ENCODE results near the gene MLLT10. TPM values are rescaled to one million over a fixed set of nuclear protein-coding genes. Genes with fewer than 3 reads are reported as not detected.
A peak's percentile ranks its signal among the peaks of the same experiment; 100 is the strongest.
"Not testable (repeated sequence)": the region's sequence is repeated elsewhere in the genome, so short reads cannot be mapped to it uniquely, and the experiment has no call there.

The MLLT10 gene
- total and polyA plus RNA-seq, 4 experiments from 2014 or later = 5.2 to 73.4 (median 36.5) TPM

- H3K27ac ChIP-seq (ENCODE audit: low read depth, low read length); H3K9me3 ChIP-seq (ENCODE audit: control insufficient read depth in 1 of 2, low read length in 2 of 2); H3K4me3 ChIP-seq (ENCODE audit: low read length in 2 of 2); DNase-seq; H3K9me3 Mint-ChIP-seq; H3K4me3 Mint-ChIP-seq; H3K27me3 ChIP-seq (ENCODE audit: insufficient read depth, low read length); H3K27me3 Mint-ChIP-seq; H3K4me1 ChIP-seq (ENCODE audit: insufficient read depth, low read length); intact Hi-C loops (cut with micrococcal nuclease): not testable (repeated sequence)
- peaks cover 35% of the 10 kb centered on the region for H3K36me3 ChIP-seq (ENCODE audit: insufficient read depth, low read length)
- Mint-ChIP-seq H3K27ac (peak overlapping the region in 3 of 7 donors; percentile 35 to 53 (median 48)), H3K36me3 (peaks cover 42 to 64% of the 10 kb centered on the region in 2 donors), H3K4me1 (peaks cover 11 to 26% (median 20%) of the 10 kb centered on the region in 4 donors)
- ChIA-PET POLR2A (ENCODE audit: partially characterized antibody) (interaction anchor here (0.6 kb wide), 1 partner anchor 1059 kb away, joined by 3 read pairs; no protein-coding TSS in a partner anchor), CTCF (ENCODE audit: partially characterized antibody) (interaction anchor here (1.6 kb wide), 1 partner anchor 44 kb away, joined by 5 read pairs; no protein-coding TSS in a partner anchor)
Observed at GRCh38 chr10:21540701-21541100, 6.7 kb downstream of the MLLT10 start.

DNA sequence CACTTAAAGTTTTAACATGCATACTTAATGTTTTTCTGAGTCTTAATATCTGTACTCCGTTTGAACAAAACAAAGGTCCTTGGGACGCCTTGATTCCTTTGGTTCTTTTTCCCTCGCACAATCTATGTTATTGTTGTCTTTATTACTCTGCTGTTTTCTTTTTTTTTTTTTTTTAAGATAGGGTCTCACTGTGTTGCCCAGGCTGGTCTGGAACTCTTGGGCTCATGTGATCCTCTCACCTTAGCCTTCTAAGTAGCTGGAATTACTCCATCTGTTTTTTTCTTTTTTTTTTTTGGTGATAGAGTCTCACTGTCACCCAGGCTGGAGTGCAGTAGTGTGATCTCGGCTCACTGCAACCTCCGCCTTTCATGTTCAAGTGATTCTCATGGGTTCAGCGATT, 13.2 kb downstream of the MLLT10 start:
- DNase-seq = no peak
- Mint-ChIP-seq H3K27me3 (no peaks in the 10 kb centered on the region), H3K27ac (peak overlapping the region in 1 of 7 donors; percentile 36), H3K36me3 (peaks cover 46 to 62% of the 10 kb centered on the region in 2 donors), H3K4me3 (no peak overlapping the region), H3K9me3 (peaks cover 0 to 2% (median 0%) of the 10 kb centered on the region in 8 donors), H3K4me1 (peaks cover 9 to 23% (median 18%) of the 10 kb centered on the region in 4 donors)
- H3K36me3 ChIP-seq (ENCODE audit: insufficient read depth, low read length) = peaks cover 31% of the 10 kb centered on the region
- H3K27me3 ChIP-seq (ENCODE audit: insufficient read depth, low read length) = no peaks in the 10 kb centered on the region
- H3K9me3 ChIP-seq (ENCODE audit: control insufficient read depth in 1 of 2, low read length in 2 of 2) = no peaks in the 10 kb centered on the region
- H3K27ac ChIP-seq (ENCODE audit: low read depth, low read length) = no peak overlapping the region
- POLR2A ChIA-PET (ENCODE audit: partially characterized antibody) = no interaction called here
- intact Hi-C loops (cut with micrococcal nuclease) = no loop called here
- CTCF ChIA-PET (ENCODE audit: partially characterized antibody) = no interaction called here
- peaks cover 4% of the 10 kb centered on the region for H3K4me1 ChIP-seq (ENCODE audit: insufficient read depth, low read length)
- H3K4me3 ChIP-seq (ENCODE audit: low read length in 2 of 2) = no peak overlapping the region

GRCh38 chr10:21552638-21553037, 18.6 kb downstream of the MLLT10 start:
- Histone ChIP-seq H3K4me3 (ENCODE audit: low read length in 2 of 2) (no peak overlapping the region), H3K9me3 (ENCODE audit: control insufficient read depth in 1 of 2, low read length in 2 of 2) (no peaks in the 10 kb centered on the region), H3K27ac (ENCODE audit: low read depth, low read length) (no peak overlapping the region), H3K27me3 (ENCODE audit: insufficient read depth, low read length) (no peaks in the 10 kb centered on the region), H3K36me3 (ENCODE audit: insufficient read depth, low read length) (peaks cover 27% of the 10 kb centered on the region), H3K4me1 (ENCODE audit: insufficient read depth, low read length) (peaks cover 4% of the 10 kb centered on the region)
- ChIA-PET POLR2A (ENCODE audit: partially characterized antibody) (no interaction called here), CTCF (ENCODE audit: partially characterized antibody) (no interaction called here)
- Mint-ChIP-seq H3K9me3 (no peaks in the 10 kb centered on the region), H3K27ac (peak overlapping the region in 1 of 7 donors; percentile 95), H3K36me3 (peaks cover 51 to 61% of the 10 kb centered on the region in 2 donors), H3K4me3 (peak overlapping the region in 1 of 8 donors; percentile 0), H3K27me3 (no peaks in the 10 kb centered on the region), H3K4me1 (peaks cover 19 to 28% (median 24%) of the 10 kb centered on the region in 4 donors)
- intact Hi-C loops (cut with micrococcal nuclease) = no loop called here
- DNase-seq = no peak

DNA sequence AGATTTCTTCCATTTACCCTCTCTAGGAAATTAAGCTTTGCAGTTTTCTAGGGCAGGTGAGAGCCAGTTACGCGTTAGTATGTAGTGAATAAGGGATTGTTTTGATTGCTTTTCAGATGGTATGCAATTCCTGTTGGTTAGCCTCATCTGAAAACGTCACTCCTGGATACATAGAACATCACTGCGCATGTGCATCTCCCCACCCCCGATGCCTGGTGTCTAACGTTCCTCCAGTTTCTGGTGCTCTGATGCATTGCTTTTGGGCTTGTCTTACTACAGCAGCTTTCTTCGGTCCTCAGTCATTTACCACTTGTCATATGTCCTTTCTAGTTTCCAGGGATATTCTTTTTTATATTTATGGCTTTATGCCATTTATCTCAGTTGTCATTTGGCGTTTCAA, 22.5 kb downstream of the MLLT10 start:
- Mint-ChIP-seq H3K27ac (no peak overlapping the region), H3K27me3 (no peaks in the 10 kb centered on the region), H3K4me1 (peaks cover 25 to 41% (median 30%) of the 10 kb centered on the region in 4 donors), H3K36me3 (peaks cover 63 to 65% of the 10 kb centered on the region in 2 donors), H3K4me3 (no peak overlapping the region), H3K9me3 (no peaks in the 10 kb centered on the region)
- H3K9me3 ChIP-seq (ENCODE audit: control insufficient read depth in 1 of 2, low read length in 2 of 2) = no peaks in the 10 kb centered on the region
- DNase-seq = no peak
- no peak overlapping the region for H3K27ac ChIP-seq (ENCODE audit: low read depth, low read length)
- ChIA-PET CTCF (ENCODE audit: partially characterized antibody) (no interaction called here), POLR2A (ENCODE audit: partially characterized antibody) (interaction anchor here (0.5 kb wide), 1 partner anchor 145 kb away, joined by 3 read pairs; no protein-coding TSS in a partner anchor)
- H3K4me3 ChIP-seq (ENCODE audit: low read length in 2 of 2) = no peak overlapping the region
- no peaks in the 10 kb centered on the region for H3K4me1 ChIP-seq (ENCODE audit: insufficient read depth, low read length)
- intact Hi-C loops (cut with micrococcal nuclease) = no loop called here
- peaks cover 18% of the 10 kb centered on the region for H3K36me3 ChIP-seq (ENCODE audit: insufficient read depth, low read length)
- no peaks in the 10 kb centered on the region for H3K27me3 ChIP-seq (ENCODE audit: insufficient read depth, low read length)

DNA sequence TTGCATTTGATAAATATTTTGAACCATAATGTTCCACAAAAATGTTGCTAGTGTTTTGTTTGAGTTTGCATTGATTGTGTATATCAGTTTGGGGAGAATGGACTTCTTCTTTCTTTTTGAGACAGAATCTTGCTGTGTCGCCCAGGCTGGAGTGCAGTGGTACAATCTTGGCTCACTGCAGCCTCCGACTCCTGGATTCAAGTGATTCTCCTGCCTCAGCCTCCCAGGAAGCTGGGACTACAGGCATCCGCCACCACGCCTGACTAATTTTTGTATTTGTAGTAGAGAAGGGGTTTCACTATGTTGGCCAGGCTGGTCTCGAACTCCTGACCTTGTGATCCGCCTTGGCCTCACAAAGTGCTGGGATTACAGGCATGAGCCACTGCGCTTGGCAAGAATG, 25.0 kb downstream of the MLLT10 start:
- H3K27me3 Mint-ChIP-seq; H3K9me3 Mint-ChIP-seq; DNase-seq; H3K9me3 ChIP-seq (ENCODE audit: control insufficient read depth in 1 of 2, low read length in 2 of 2); POLR2A ChIA-PET (ENCODE audit: partially characterized antibody); intact Hi-C loops (cut with micrococcal nuclease); H3K36me3 ChIP-seq (ENCODE audit: insufficient read depth, low read length); H3K27ac ChIP-seq (ENCODE audit: low read depth, low read length); H3K4me1 ChIP-seq (ENCODE audit: insufficient read depth, low read length); H3K27ac Mint-ChIP-seq; H3K4me3 Mint-ChIP-seq; H3K27me3 ChIP-seq (ENCODE audit: insufficient read depth, low read length); H3K4me3 ChIP-seq (ENCODE audit: low read length in 2 of 2): not testable (repeated sequence)
- CTCF ChIA-PET (ENCODE audit: partially characterized antibody) = interaction anchor here (0.5 to 0.8 kb wide), 2 partner anchors 21 to 41 kb away, joined by 3 to 4 read pairs; no protein-coding TSS in a partner anchor
- peaks cover 49 to 52% of the 10 kb centered on the region in 2 donors for H3K36me3 Mint-ChIP-seq
- peaks cover 22 to 43% (median 29%) of the 10 kb centered on the region in 4 donors for H3K4me1 Mint-ChIP-seq

- POLR2A ChIA-PET (ENCODE audit: partially characterized antibody) = no interaction called here
- intact Hi-C loops (cut with micrococcal nuclease) = no loop called here
- H3K27me3 Mint-ChIP-seq = no peaks in the 10 kb centered on the region
- H3K27ac Mint-ChIP-seq = peak overlapping the region in 3 of 7 donors; percentile 31 to 73 (median 57)
- H3K27me3 ChIP-seq (ENCODE audit: insufficient read depth, low read length) = no peaks in the 10 kb centered on the region
- peaks cover 31% of the 10 kb centered on the region for H3K4me1 ChIP-seq (ENCODE audit: insufficient read depth, low read length)
- H3K9me3 Mint-ChIP-seq = peaks cover 0 to 2% (median 0%) of the 10 kb centered on the region in 8 donors
- H3K27ac ChIP-seq (ENCODE audit: low read depth, low read length) = no peak overlapping the region
- DNase-seq = no peak
- peaks cover 36 to 41% of the 10 kb centered on the region in 2 donors for H3K36me3 Mint-ChIP-seq
- peak overlapping the region in 5 of 8 donors; percentile 18 to 47 (median 37) for H3K4me3 Mint-ChIP-seq
- no peaks in the 10 kb centered on the region for H3K36me3 ChIP-seq (ENCODE audit: insufficient read depth, low read length)
- H3K4me1 Mint-ChIP-seq = peaks cover 43 to 63% (median 50%) of the 10 kb centered on the region in 4 donors
- CTCF ChIA-PET (ENCODE audit: partially characterized antibody) = no interaction called here
- H3K4me3 ChIP-seq (ENCODE audit: low read length in 2 of 2) = no peak overlapping the region
- H3K9me3 ChIP-seq (ENCODE audit: control insufficient read depth in 1 of 2, low read length in 2 of 2) = no peaks in the 10 kb centered on the region
Observed at GRCh38 chr10:21570761-21571521, 36.9 kb downstream of the MLLT10 start.

DNA sequence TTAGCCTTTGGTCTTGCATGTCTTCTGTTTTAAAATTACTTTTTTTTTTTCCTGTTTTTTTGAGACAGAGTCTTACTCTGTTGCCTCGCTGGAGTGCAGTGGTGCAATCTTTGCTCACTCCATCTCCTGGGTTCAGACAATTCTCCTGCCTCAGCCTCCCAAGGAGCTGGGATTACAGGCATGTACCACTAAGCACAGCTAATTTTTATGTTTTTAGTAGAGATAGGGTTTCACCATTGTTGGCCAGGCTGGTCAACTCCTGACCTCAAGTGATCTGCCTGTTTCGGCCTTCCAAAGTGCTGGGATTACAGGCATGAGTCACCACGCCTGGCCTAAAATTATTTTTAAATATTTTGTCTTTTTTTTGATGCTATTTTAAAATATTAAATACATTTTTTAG, 38.5 kb downstream of the MLLT10 start:
- Mint-ChIP-seq H3K27me3 (no peaks in the 10 kb centered on the region), H3K4me1 (peaks cover 41 to 58% (median 48%) of the 10 kb centered on the region in 4 donors), H3K9me3 (peaks cover 0 to 2% (median 0%) of the 10 kb centered on the region in 8 donors), H3K36me3 (peaks cover 30 to 40% of the 10 kb centered on the region in 2 donors), H3K4me3 (no peak overlapping the region), H3K27ac (no peak overlapping the region)
- no peaks in the 10 kb centered on the region for H3K9me3 ChIP-seq (ENCODE audit: control insufficient read depth in 1 of 2, low read length in 2 of 2)
- no peak for DNase-seq
- peaks cover 31% of the 10 kb centered on the region for H3K4me1 ChIP-seq (ENCODE audit: insufficient read depth, low read length)
- H3K27ac ChIP-seq (ENCODE audit: low read depth, low read length) = no peak overlapping the region
- no peak overlapping the region for H3K4me3 ChIP-seq (ENCODE audit: low read length in 2 of 2)
- ChIA-PET CTCF (ENCODE audit: partially characterized antibody) (no interaction called here), POLR2A (ENCODE audit: partially characterized antibody) (no interaction called here)
- H3K36me3 ChIP-seq (ENCODE audit: insufficient read depth, low read length) = no peaks in the 10 kb centered on the region
- no peaks in the 10 kb centered on the region for H3K27me3 ChIP-seq (ENCODE audit: insufficient read depth, low read length)
- intact Hi-C loops (cut with micrococcal nuclease) = no loop called here
